EH (cell line): ENCODE data around the gene HOXC10.

Source experiments
- DNase-seq: peaks from one replicate; pipeline ENCODE4 v3.0.0-alpha.2; 2015; ENCODE audit warnings: low read depth

Gene HOXC10

DNA sequence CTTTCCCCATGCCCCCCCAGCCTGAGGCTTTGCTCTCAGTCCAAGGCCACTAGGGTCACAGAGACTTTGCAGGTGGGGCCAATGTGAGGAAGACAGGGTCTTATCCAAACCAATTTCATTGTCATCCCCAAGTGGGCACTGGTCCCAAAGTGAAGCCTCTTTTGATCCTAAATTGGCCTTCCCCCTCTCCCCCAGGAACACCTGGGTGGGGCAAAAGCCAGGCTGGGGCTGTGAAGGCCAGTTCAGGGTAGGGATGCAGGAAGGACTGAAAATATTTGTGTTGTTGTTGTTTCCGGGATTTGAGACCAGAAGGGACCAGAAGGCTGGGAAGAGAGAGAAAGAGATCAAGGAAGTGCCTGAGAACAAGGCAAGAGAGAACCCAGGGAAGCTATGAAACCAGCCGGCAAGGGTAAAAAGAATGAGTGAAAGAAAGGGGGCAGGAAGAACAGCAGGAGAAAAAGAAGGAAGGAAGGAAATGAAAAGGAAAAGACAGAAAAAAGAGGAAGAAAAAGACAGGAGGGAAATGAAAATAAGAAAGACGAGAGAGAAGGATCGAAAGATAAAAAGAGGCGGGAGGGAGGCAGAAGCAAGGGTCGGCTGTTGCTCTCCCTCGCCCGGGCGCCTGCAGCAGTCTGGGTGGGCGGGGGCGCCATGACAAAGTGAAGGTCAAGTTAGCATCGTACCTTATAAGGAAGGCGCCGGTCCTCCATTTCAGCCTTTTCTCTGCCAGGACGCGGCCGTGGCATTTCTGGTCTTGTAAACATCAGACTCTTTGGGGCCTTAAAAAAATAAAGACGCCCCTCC, 19.5 kb upstream of the HOXC10 start:
- DNase-seq = peak; percentile 93

DNA sequence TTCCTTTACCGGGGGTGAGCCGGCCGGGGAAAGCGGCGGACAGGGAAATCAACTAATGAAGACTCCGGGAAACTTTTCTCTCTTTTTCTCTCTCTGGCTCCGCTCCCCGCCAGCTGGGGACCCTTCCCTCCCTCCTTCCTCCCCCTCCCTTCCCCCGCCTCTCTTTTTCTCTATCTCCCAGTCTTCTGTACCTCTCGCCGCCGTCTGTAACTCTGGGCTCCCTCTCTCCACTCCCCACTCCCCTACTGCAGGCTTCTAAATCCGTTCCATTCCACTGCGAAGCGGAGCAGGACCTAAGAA, 18.9 kb upstream of the HOXC10 start:
- no peak for DNase-seq

DNA sequence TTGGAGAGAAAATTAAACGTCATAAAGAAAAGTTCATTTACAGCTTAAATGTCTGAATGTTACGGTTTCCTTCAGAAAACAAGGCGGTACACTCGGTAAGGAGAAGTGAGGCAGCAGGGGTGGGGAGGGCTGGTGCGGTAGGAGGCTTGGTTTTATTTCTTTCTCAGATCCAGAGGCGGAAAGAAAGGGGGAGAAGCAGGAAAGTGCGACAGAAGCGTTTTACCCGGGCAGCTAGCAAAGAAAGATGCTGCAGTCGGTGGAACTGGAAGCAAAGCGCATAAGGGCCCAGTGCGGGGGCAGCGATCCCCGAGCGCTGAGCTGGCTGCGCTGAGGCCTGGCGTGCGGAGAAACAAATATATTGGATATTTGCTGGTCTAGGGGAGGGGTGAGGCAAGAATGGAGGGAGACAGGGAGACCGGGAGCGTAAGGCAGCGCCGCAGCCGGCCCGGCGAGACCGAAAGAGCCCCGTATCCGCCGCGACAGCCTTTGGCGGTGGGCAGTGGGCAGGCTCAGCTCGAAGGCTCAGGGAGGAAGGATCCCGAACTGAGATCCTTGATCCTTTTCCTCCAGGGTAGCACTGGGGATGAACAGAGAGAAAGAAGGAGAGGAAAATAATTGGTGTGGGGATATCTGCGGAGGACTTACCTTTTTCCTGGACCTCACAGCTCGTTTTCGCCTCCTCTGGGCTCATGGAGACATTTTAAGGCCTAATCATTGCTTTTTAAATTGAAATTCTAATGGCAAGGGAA, 18.4 kb upstream of the HOXC10 start:
- DNase-seq = peak; percentile 49

DNA sequence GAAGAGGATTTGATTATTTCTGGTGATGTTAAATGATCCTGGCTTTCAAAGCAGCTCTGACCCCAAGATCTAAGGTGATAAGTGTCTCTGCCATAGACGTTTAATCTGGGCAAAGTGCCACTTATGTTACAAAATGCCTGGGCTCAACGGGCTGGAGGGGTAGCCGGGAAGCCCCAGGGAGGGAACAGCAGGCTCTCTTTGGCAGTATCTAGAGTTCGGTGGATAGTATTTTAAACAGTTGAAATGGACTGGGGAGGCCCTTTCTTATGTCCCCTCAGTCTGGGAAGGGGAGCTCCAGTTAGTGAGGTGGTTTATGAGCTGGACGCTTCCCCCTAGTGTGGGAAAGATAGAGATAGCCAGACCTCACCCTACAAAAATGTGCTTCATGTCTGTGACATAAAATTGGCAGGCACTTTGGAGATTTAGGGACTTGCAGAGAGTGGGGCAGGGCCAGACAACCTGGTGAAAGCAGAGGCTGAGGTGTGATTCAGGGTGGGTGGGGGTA, 17.5 kb upstream of the HOXC10 start:
- DNase-seq = peak; percentile 83

DNA sequence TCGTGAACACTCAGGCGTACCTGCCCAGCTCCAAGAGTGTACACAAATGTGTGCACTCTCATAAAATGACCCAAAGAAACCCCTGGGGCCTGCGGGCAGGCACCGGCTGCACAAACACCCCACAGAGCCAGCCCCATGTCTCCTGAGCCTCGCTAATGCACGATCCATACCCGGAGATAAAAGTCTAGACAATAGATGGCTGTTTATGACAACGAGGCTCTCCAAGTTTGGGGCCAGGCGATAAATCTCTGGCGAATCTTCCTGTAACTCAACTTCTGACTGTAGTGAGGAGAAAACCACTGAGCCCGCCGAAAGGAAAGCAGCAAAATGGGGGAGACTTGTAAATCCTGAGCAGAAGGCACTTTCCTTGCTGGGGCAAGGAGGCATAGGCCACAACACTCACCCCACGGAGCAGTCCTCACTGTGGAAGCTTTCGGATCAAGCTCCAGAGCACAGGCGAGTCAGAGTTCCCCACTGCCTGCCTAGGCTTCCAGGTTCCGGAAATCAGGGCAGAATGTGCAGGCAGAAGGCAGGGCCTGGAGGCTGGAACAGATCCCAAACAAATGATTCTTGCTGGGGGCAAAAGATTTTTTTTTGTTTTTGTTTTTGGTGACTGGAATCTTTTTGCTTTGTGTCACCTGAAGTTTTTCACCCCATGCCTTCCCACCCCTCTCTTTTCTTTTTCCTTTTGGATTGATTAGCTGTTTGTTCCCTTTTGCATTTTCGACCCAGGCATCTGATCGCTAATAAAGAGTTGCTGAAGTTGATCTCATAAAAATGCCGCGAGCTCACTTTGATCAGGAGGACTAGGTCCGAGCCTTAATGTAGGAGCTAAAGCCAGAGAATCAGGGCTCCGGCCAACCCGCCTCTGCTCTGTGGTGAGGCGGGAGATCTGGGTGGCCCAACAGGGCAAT, 16.5 kb upstream of the HOXC10 start:
- peak; percentile 67 for DNase-seq

DNA sequence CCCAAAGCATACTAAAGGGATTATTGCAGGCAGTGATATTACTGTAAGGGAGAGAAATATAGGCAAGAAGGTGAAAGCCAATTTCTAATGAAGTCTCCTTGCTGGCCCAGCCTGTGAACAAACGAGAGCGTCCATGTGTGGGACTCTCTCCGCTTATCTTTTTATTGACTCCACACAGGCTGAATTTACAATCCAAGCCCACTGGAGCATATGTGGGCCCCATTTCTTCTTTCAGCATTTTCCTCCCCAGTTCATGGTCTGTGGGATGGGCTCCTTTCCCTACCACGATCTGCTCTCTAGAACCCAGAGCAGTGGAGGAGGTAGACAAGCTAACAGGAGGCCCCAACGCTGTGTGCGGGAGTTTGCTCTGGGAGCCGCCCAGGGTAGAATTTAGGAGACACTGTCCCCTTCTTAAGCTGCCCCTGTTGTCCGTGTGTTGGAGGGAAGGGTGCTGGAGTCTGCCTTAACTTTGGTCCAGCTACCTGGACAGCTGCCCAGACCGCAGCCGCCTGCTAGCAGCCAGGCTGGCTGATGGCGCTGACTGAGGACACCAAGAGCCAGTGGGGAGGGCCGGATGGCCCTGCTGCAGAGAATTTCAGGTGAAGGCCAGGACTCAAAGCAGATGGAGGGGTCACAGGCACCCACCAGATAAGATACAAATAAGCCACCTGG, 15.2 kb upstream of the HOXC10 start:
- peak; percentile 62 for DNase-seq

DNA sequence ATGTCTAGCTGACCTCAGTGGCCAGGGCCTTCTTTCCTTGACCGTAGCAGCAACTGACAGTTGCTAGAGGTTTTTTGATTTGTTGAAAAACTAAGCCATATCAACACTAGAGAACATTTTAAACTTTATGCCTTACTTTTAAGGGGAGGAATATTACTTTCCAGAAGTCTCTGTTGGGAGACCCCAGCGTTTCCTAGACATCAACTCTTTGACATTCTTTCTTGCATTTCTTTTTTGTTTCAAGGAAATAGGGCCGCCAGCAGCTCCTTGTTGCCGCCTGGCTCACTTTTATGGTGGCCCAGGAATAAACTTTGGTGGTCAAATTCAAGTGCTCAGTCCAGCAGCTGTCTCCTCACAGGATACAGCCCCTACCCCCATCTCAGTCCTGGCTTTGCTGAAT, 14.5 kb upstream of the HOXC10 start:
- DNase-seq = no peak

DNA sequence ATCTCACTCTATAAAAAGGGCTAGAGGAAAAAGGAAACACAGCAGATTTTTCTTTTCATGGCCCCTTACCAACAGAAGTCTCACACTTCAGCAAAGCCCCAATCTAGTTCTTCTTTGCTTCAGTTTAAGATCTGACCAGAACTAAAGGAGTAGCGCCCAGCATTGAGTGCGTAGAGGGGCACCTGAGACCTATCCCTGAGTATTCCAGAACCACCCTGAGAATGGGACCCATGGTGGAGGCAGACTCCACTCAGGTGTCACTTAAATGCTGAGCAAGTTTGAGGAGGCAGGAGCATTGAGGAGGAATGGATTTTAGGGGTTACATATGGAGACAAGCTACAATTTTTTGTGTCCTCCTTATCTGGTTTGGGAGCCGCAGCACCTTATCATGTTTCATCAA, 13.8 kb upstream of the HOXC10 start:
- DNase-seq = no peak

DNA sequence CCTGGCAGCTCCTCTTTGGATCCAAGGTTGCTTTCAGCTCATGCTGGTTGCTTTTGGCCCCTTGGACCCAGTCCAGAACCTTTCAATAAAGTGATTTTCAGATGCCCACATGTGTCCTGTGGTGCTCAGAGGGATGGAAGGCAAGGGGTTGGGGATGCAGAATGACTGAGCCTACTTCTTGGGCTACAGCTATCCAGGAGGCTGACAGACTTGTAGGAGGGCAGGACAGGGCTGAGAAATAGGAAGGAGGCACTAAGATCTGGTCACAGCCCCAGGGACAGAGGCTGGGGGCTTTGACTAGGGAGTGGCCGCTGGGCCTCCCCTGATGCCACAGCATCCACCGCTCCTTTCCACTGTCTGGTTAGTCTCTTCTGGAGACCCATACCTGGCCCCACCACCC, 13.3 kb upstream of the HOXC10 start:
- DNase-seq = no peak

DNA sequence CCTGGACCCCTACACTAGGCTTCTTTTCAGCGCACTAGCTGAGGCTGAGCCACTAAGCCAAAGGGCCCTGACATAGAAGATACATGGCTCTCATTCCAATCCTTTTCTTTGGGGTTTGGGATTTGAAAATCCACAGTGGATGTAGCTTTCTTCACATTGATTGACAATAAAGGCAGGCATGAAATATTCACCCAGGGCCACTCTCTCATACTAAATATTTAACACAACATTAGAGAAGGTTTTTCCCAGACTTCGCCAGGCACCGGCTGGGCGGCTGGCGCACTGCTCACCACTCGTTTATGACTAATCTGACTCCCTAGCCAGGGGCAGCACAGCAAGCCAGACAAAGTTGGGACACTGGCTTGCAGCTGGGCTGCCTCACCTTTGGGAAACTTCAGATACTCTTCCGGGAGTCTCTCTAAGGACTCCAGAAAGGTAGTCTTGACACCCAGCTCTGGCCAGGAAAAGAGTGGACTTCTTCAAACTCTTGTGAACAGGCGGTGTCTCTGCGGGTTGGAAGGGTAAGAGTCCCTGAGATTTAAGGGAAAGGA, 12.7 kb upstream of the HOXC10 start:
- peak; percentile 68 for DNase-seq

DNA sequence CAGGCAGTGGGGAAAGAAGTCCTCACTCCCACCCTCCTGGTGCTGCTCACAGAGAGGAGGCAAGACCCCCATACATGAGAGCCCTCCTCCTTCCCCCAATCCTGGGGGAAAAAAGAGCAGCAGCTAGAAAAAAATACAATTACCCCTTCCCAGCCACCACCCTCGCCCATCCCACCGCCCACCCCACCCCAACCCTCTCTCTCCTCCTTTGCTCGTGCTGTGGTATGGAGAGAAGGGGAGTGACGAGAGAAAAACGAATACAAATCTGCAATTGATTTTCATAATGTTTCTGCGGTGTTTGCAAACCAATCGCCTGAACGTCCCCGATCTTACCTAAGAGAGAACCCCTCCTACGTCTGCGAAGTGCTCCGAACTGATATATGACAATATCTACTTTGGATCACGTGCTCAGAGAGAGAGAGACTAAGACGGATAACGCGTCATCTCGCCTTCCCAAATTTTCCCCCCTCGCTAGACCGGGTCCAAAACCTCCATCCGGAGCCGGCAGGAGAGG, 12.2 kb upstream of the HOXC10 start, which contains the start of gene HOXC11:
Gene HOXC11, plus strand, starts transcription at position 405 of the 514 bp plus-strand sequence. CDS start 116 bp downstream, outside the sequence.
- peak; percentile 43 for DNase-seq

DNA sequence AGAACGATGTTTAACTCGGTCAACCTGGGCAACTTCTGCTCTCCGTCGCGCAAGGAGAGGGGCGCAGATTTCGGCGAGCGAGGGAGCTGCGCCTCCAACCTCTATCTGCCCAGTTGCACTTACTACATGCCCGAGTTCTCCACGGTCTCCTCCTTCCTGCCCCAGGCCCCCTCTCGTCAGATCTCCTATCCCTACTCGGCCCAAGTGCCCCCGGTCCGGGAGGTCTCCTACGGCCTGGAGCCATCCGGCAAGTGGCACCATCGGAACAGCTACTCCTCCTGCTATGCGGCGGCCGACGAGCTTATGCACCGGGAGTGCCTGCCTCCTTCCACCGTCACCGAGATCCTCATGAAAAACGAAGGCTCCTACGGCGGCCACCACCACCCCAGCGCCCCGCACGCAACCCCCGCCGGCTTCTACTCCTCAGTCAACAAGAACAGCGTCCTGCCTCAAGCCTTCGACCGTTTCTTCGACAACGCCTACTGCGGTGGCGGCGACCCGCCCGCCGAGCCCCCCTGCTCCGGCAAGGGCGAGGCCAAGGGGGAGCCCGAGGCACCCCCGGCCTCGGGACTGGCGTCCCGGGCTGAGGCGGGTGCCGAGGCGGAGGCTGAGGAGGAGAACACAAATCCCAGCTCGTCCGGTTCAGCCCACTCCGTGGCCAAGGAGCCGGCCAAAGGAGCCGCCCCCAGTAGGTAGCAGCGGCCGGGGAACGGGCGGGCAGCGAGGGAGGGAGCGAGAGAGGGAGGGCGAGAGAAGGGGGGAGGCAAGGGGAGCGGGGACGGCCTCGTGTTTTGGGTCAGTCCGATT, 11.5 kb upstream of the HOXC10 start:
- DNase-seq = peak; percentile 72

DNA sequence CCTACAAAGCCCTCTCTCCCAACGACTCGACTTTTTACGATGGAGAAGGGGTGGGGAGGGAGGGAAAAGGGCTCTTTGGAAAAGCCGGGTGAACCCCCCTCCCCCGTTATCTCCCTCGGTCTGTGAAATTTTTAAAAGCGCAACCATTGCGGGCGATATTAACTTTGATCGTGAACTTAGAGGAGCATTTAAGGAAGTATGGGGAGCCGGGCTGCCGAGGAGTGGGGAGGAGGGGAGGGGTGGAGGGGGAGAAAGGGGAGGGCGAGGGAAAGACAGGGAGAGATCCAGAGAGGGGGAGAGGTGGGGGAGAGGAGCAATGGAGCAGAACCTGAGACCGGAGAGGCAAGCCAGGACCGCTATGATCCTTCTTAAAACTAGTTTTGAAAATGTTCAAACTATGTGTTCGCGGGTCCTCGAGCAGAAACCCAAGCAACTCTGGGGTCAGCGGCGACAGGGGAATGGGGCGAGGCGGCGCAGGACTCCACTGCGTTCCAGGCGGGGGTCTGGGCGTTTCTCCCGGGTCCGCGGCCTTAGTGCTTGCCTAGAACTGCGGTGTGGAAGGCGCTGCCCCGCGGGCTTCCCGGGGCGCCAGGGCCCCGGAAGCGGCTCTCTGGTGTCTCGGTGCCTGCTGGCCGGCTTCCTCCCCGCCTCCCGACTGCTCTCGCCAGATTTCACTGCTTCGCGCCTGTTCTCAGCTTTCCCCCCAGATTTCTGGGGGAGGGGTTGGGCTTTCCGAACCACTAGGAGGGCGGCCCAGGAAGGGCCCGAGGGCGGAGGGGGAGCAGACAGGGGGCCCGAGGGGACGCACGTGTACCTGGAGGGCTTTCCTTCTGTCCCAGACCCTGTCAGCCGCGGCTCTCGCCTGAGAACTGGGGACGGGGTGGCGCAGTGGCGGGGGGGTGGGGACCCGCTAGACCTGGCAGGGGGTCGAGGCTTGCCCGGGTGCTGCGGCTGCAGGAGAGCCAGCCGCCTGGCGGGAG, 10.6 kb upstream of the HOXC10 start, which contains the start of gene HOTAIR:
Gene HOTAIR, minus strand, starts transcription at position 871 of the 980 bp plus-strand sequence.
- DNase-seq = peak; percentile 75

DNA sequence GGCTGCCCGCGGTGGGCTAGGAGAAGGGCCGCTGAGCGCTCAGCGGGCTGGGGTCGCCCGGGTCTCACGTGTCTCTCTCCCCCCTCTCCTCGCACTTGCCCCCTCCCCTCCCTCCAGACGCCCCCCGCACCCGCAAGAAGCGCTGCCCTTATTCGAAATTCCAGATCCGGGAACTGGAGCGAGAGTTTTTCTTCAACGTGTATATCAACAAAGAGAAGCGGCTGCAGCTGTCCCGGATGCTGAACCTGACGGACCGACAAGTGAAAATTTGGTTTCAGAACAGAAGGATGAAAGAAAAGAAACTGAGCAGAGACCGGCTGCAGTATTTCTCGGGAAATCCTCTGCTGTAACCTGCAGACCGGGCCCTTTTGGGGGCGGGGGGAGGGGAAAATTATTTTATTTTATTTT, 9.9 kb upstream of the HOXC10 start:
- DNase-seq = peak; percentile 39

DNA sequence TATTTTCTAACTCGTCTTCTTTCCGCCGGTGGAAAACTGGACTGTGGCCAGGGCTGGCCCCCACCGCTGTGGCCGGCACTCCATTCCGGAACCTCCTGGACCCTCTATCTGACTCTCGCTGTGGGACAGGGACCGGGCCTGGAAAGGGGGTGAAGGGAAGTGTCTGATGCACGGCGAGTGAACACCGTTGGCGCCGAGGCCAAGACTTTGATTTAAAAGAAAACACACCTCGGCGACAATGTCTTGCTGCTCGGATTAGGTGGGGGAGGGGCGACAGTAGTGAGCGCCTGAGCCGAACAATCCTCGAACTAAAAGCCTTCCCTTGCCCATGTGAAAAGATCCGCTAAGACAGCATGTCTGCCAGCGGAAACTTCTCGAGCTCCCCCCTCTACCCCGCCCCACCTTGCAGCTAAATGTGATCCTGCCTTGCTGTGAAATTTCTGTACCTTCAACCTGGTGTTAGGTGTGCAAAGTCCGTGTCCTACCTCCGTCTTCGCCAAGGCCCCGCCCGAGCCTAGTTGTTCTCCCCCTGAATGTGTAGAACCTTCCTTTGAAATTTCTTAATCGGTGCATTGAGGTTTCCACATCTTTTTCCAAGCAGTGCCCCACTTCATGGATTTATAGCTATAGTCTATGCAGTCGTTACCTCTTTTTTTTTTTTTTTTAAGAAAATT, 9.3 kb upstream of the HOXC10 start:
- no peak for DNase-seq

DNA sequence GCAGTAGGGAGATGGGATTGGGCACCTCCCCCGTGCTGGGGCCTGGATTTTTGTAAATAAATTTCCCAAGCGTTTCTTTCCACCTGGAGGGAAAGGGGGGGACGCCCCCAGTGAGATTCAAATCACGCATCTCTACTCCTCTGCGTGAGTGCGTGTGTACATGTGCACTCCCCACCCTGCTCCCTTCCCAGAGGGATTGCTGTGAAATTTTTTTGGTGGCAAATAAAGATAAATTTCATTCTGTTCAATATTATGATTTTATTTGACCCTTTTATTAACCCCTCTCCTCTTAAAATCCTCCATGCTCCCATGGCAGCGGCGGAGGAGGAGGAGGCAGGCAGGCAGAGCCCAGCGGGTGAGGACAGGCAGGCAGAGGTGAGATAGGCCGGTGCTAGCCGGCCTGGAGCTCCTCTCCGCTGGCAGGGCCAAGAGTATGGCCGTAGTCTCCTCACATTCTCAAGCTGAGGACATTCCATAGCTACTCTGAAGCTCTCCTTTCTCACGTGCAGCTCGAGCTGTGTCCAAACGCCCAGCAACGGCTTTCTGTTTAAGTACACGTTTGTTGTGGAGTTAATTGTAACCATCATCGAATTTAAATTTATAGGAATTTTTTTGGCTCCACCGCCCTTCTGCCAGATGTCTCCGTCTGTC, 8.6 kb upstream of the HOXC10 start:
- DNase-seq = peak; percentile 72

DNA sequence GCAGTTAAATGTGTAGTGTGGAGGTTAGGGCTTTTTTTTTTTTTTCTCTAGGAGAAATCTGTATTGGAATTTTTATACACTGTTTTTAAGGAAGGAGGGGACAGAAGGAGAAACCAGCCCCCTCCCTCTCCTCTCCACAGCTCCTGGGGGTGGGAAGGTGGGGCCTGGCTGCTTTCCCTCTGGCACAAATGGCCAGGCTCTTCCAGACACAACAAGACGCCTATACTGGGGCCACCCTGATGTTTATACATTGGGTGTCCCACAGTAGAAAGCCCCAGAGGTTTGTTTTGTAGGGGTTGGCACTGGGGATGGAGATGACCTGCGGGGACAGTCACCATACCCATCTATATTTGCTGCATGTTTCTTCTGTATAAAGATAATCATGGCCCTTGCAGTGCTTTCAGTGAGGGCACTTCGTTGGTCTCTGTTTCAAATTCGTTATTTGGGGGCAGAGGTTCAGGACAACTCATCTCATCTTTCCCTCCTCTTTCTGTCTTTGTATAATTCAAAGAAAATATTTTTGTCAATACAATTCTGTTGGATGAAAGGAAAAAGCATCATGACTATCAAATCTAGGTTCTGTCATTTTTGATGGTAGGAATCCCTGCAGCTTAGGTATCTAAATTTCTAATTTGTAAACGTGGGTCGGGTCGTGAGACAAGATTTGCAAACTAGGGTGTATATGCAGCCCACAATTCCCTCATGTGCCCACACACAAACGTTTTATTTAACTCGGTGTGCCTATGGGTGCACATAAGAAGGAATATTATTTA, 7.9 kb upstream of the HOXC10 start:
- no peak for DNase-seq
